KOPT-K1 (cell line): ENCODE results near the gene GOLGA3.
"Not testable (repeated sequence)": the region's sequence is repeated elsewhere in the genome, so short reads cannot be mapped to it uniquely, and the experiment has no call there.

Experiments
- H3K27ac ChIP-seq: fragments of 200-600 bp; sonication (generic); 2 replicates; pipeline ENCODE4 v1.5.1; 2016; ENCODE audit warnings: antibody characterized with exemption, mild to moderate bottlenecking, low read depth, low read length; ENCODE audit not compliant: poor library complexity, severe bottlenecking
- H3K36me3 ChIP-seq: fragments of 200-600 bp; sonication (generic); 2 replicates; pipeline ENCODE4 v1.5.1; 2017; ENCODE audit warnings: antibody characterized with exemption, mild to moderate bottlenecking, low read length, moderate library complexity; ENCODE audit not compliant: insufficient read depth
- H3K9me3 ChIP-seq: fragments of 200-600 bp; sonication (generic); 2 replicates; pipeline ENCODE4 v1.5.1; 2017; ENCODE audit warnings: antibody characterized with exemption, low read length, mild to moderate bottlenecking; ENCODE audit not compliant: insufficient read depth, poor library complexity, severe bottlenecking

The GOLGA3 gene

DNA sequence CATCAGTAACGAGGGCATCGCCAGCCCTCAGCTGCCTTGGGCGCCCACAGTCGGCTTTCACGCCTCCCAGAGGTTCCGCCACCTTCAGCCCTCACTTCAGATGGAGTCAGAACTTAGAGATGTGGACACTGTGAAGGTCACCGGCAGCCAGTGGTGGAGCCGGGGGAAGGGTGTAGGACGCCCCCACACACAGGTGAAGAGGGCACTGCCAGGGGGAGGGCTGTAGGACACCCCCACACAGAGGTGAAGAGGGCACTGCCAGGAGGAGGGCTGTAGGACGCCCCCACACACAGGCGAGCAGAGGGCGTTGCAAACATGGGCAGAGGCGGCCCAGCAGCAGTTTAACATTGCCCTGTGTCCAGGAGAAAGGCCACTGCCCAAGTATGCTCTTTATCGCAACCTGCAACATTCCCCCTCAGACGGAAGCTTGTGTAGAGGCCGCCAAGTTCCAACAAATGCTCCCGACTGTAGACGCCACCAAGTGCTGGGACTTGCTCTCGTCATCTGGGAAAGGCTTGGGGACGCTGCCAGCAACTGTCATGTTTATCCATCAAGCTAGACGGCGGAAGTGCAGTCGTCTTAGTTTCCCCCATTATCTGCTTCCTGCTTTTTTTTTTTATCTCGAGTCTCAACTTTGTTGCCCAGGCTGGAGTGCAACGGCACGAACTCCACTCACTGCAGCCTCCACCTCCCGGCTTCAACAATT is 62.1 kb downstream of the GOLGA3 start:
- Histone ChIP-seq H3K27ac (peak overlapping the region; percentile 71), H3K36me3 (peaks cover 22% of the 10 kb centered on the region), H3K9me3 (no peaks in the 10 kb centered on the region)

DNA sequence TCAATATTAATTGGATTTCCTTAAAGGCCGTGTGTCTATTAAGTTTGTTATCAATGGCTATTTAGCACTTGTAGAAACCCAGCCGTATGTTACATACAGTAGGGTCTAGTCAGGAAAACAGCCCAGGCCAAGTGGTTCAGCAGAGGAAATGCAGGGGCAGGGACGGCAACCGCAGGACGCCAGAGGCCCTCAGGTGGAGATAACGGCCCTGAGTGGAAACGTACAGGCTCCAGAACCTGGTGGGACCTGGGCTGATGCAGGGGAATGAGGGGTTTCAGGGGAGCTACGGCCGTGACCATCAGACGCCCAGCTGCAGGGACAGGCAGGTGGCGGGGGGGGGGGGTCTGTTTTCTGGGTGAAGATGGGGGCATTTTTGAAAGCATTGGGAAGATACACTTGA is 63.3 kb downstream of the GOLGA3 start:
- Histone ChIP-seq H3K27ac (peak overlapping the region; percentile 71), H3K36me3 (peaks cover 22% of the 10 kb centered on the region), H3K9me3 (no peaks in the 10 kb centered on the region)

- Histone ChIP-seq H3K27ac (no peak overlapping the region), H3K9me3 (no peaks in the 10 kb centered on the region), H3K36me3 (peaks cover 22% of the 10 kb centered on the region)
Measured at GRCh38 chr12:132764231-132764630, 64.4 kb downstream of the GOLGA3 start.

GRCh38 chr12:132761921-132762583 is 66.6 kb downstream of the GOLGA3 start:
- Histone ChIP-seq H3K36me3 (peaks cover 34% of the 10 kb centered on the region), H3K27ac (peak overlapping the region; percentile 98), H3K9me3 (no peaks in the 10 kb centered on the region)

GRCh38 chr12:132761032-132761920 is 67.4 kb downstream of the GOLGA3 start, which contains the start of gene ANKLE2:
Gene ANKLE2 (minus strand): TSS chr12:132761832. CDS start chr12:132761798, 34 bp downstream.
- peak within 1 kb of the TSS; percentile 98 for H3K27ac ChIP-seq
- H3K36me3 ChIP-seq, result peaks cover 41% of the 10 kb centered on the region
- no peaks in the 10 kb centered on the region for H3K9me3 ChIP-seq

DNA sequence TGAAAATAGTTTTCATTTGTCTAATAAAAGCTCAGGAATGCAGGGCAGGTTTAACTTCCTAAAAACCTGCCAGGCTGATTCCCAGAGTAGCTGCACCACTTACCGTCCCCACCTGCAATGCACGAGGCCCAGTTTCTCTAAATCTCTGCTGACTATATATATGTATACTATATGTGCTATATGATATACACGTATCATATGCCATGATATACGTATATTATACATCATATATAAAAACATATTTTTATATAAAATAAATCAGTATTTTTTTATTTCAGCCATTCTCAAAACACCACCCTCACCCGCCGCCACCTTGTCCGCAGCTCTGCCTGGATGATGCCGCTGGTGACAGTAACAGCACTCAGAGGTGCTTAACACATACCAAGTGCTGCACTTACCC is 69.3 kb downstream of the GOLGA3 start:
- Histone ChIP-seq H3K27ac (no peak overlapping the region), H3K9me3 (no peaks in the 10 kb centered on the region), H3K36me3 (peaks cover 60% of the 10 kb centered on the region)

GRCh38 chr12:132758825-132759224 is 69.8 kb downstream of the GOLGA3 start:
- H3K36me3 ChIP-seq, result peaks cover 66% of the 10 kb centered on the region
- H3K9me3 ChIP-seq, H3K27ac ChIP-seq: not testable (repeated sequence)

- Histone ChIP-seq H3K36me3 (peaks cover 100% of the 10 kb centered on the region), H3K27ac (no peak overlapping the region), H3K9me3 (no peaks in the 10 kb centered on the region)
Measured at GRCh38 chr12:132754160-132754932, 74.3 kb downstream of the GOLGA3 start.

DNA sequence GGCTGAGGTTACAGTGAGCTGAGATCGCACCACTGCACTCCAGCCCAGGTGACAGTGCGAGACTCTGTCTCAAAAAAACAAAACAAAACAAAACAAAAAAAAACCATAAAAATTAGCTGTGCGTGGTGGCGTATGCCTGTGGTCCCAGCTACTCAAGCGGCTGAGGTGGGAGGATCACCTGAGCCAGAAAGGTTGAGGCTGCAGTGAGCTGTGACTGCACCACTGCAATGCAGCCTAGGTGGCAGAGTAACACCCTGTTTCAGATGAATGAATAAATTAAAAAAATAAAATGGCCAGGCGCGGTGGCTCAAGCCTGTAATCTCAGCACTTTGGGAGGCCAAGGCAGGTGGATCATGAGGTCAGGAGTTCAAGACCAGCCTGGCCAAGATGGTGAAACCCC is 75.0 kb downstream of the GOLGA3 start:
- peaks cover 100% of the 10 kb centered on the region for H3K36me3 ChIP-seq
- not testable (repeated sequence) for H3K9me3 ChIP-seq, H3K27ac ChIP-seq

DNA sequence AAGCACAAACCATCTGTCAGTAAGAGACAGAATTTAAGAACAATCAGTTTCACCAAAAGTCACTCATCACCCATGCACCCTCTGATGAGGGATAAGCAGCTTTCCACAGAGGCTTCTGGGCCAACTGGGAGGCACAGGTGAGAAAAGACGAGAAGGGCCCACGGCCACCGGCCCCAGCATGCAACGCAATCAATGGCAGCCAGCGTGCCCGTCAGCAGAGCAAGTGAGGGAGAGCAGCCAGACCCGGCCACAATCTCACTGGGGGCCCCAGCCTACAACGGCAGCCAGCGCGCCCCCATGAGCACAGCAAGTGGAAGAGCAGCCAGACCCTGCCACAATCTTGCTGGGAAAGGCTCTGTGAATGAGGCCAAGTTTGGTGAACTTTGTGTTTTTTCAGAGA is 80.3 kb downstream of the GOLGA3 start:
- H3K36me3 ChIP-seq, result peaks cover 100% of the 10 kb centered on the region
- no peak overlapping the region for H3K27ac ChIP-seq
- H3K9me3 ChIP-seq, result no peaks in the 10 kb centered on the region

DNA sequence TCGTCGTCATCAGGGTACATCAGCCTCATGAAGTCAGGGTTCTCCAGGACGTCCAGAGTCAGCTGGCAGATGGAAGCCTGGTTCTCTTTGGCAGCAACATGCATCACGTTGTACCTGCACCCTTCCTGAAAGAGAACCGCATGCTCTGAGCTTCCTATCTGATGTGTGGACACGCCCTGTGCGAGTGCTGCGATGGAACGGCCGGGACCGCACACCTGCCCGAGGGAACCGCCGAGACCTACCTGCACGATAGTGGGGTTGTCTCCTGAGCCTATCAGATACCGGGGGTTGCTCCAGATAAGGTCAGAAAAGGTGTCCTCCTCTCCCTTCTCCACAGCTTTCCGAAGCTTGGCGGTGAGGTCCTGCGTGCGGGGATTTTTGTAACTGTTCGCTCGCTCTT is 80.8 kb downstream of the GOLGA3 start:
- Histone ChIP-seq H3K27ac (no peak overlapping the region), H3K9me3 (no peaks in the 10 kb centered on the region), H3K36me3 (peaks cover 100% of the 10 kb centered on the region)

DNA sequence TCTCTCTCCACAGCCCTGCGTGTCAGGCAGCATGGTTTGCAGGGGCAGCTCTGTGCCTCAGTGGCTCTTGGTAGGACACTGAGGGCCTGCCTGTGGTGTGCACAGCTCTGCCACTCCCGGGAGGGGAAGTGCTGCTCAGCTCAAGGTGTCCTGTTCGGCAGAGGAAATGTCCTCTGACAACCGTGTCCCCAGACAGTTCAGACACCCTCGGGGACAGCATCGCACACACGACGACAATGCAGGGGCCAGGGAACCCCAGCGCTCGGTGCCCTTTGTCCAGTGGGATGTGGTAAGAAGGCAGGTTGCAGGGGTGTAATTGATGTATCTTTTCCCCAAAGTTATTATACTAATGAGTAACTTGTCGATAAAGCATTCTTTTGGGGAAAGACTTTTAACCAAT is 81.3 kb downstream of the GOLGA3 start:
- Histone ChIP-seq H3K9me3 (no peaks in the 10 kb centered on the region), H3K27ac (no peak overlapping the region), H3K36me3 (peaks cover 100% of the 10 kb centered on the region)

GRCh38 chr12:132746613-132747012 is 82.1 kb downstream of the GOLGA3 start:
- Histone ChIP-seq H3K9me3 (no peaks in the 10 kb centered on the region), H3K27ac (no peak overlapping the region)

DNA sequence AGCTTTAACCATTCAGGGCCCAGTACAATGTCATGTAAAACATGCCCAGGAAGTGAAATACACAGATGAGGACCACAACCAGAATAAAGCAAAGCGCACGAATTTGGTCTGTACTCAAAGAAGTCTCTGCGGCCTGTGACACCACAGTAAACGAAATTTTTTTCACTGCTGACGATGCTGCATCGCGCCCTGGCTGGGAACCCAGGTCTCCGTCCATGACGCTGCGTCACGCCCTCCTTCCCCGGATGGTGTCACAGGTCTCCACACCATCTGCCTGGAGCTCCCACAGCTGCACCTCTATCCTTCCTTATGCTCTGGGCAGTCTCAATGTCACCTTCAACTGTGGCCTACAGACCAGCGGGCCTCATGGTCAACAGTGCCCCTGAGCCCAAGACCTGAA is 84.8 kb downstream of the GOLGA3 start:
- H3K27ac ChIP-seq, result no peak overlapping the region
- peaks cover 100% of the 10 kb centered on the region for H3K36me3 ChIP-seq
- no peaks in the 10 kb centered on the region for H3K9me3 ChIP-seq

More at GRCh38 chr12:132746613-132747012, 82.1 kb downstream of the GOLGA3 start:
- peaks cover 100% of the 10 kb centered on the region for H3K36me3 ChIP-seq
